GM12878 (cell line): ENCODE measurements around the gene PLXNA4. TPM values are rescaled to one million over a fixed set of nuclear protein-coding genes. Genes with fewer than 3 reads are reported as not detected.

ENCODE experiments used
- ATAC-seq: fragments of 200-7000 bp; cut with Tn5 transposase; 3 replicates; pipeline ENCODE4 v1.9.1; 2020; ENCODE audit warnings: mild to moderate bottlenecking, moderate library complexity
- BruUV-seq: library from RNA; stranded (reverse); fragments of 400-500 nt; replicated peaks from 2 replicates; lab custom pipeline; 2021; lab: Mats Ljungman, UMichigan
- CTCF ChIA-PET: fragments of 300-600 bp; sonication (Branson Sonifier 250); formaldehyde crosslinking; extraction: SDS; loops from one replicate; lab custom pipeline; 2021; ENCODE audit warnings: inconsistent platforms; lab: Yijun Ruan, JAX
- POLR2A ChIA-PET: fragments of 350-600 bp; formaldehyde crosslinking; extraction: SDS; loops from one replicate; lab custom pipeline; 2021; ENCODE audit warnings: inconsistent platforms; lab: Charles Lee
- RAD21 ChIA-PET: fragments of 300-600 bp; sonication (Branson Sonifier 250); formaldehyde crosslinking; loops from one replicate; lab custom pipeline; 2023; ENCODE audit warnings: antibody characterized with exemption; ENCODE audit not compliant: unreplicated experiment; lab: Charles Lee
- SMC1A ChIA-PET: fragments of 300-600 bp; sonication (Branson Sonifier 250); formaldehyde crosslinking; loops from one replicate; lab custom pipeline; 2023; ENCODE audit not compliant: unreplicated experiment, uncharacterized antibody; lab: Charles Lee
- DNase-seq: peaks from one replicate; pipeline ENCODE4 v3.0.0-alpha.2; 2011; ENCODE audit warnings: low read depth, low spot score
- FAIRE-seq: peaks from 3 replicates; lab custom pipeline; 2011; peaks lifted over from hg19 to GRCh38; lab: Jason Lieb, UNC
- H2AFZ ChIP-seq: 2 replicates; pipeline ENCODE4 v1.6.0; 2011; ENCODE audit warnings: low read depth, low read length, control low read depth; ENCODE audit not compliant: control insufficient read depth
- H3K27ac ChIP-seq: 2 replicates; pipeline ENCODE4 v1.5.1; 2011; ENCODE audit warnings: control low read depth; ENCODE audit not compliant: control insufficient read depth, insufficient read depth
- H3K27me3 ChIP-seq, 2 experiments: replicated peaks in 1 of 2; 2 replicates each; pipeline versions ENCODE4 v1.6.0 to v1.6.1; 2011; ENCODE audit warnings: low read length in 1 of 2; ENCODE audit not compliant: control insufficient read depth in 2 of 2, insufficient read depth in 2 of 2
- H3K36me3 ChIP-seq, 2 experiments: 2 replicates each; pipeline ENCODE4 v1.5.1; 2011; ENCODE audit warnings: low read length in 1 of 2; ENCODE audit not compliant: control insufficient read depth in 2 of 2, insufficient read depth in 2 of 2
- H3K4me1 ChIP-seq: 2 replicates; pipeline ENCODE4 v1.6.1; 2011; ENCODE audit warnings: mild to moderate bottlenecking, low read length, moderate library complexity, mixed read lengths; ENCODE audit not compliant: control insufficient read depth, insufficient read depth
- H3K4me2 ChIP-seq: 2 replicates; pipeline ENCODE4 v1.6.0; 2011; ENCODE audit warnings: control low read depth; ENCODE audit not compliant: control insufficient read depth, insufficient read depth
- H3K4me3 ChIP-seq: fragments of 200-600 bp; sonication (generic); 2 replicates; pipeline ENCODE4 v1.5.1; 2016
- H3K79me2 ChIP-seq: 2 replicates; pipeline ENCODE4 v1.6.0; 2011; ENCODE audit warnings: low read length; ENCODE audit not compliant: control insufficient read depth, insufficient read depth
- H3K9ac ChIP-seq: 2 replicates; pipeline ENCODE4 v1.8.0; 2011; ENCODE audit warnings: low read length, control low read depth, mixed read lengths; ENCODE audit not compliant: control insufficient read depth, insufficient read depth
- H3K9me3 ChIP-seq: replicated peaks from 3 replicates; pipeline ENCODE4 v1.5.1; 2011; ENCODE audit warnings: mild to moderate bottlenecking, low read length; ENCODE audit not compliant: control insufficient read depth, insufficient read depth
- H4K20me1 ChIP-seq: 2 replicates; pipeline ENCODE4 v1.6.0; 2011; ENCODE audit not compliant: control insufficient read depth, insufficient read depth
- ATF2 ChIP-seq: IDR thresholded peaks from 2 replicates; pipeline ENCODE4 v1.6.1; 2012; ENCODE audit warnings: low read length, inconsistent platforms
- BCL3 ChIP-seq: IDR thresholded peaks from 2 replicates; pipeline ENCODE4 v1.6.1; 2011; ENCODE audit warnings: borderline replicate concordance, low read depth, mild to moderate bottlenecking, moderate library complexity, low read length; ENCODE audit not compliant: insufficient read depth, poor library complexity, severe bottlenecking
- BHLHE40 ChIP-seq, 2 experiments: fragments of 450-650 bp in 1 of 2; IDR thresholded peaks; 2 replicates each; pipeline ENCODE4 v1.6.1; 2011 to 2017; ENCODE audit warnings: low read depth in 2 of 2, borderline replicate concordance in 1 of 2, improper control_type of control experiment in 1 of 2, low read length in 1 of 2, mild to moderate bottlenecking in 1 of 2
- BMI1 ChIP-seq: fragments of 450-650 bp; IDR thresholded peaks from 2 replicates; pipeline ENCODE4 v1.6.1; 2016; ENCODE audit warnings: mild to moderate bottlenecking, moderate library complexity, borderline replicate concordance
- ELK1 ChIP-seq: IDR thresholded peaks from 2 replicates; pipeline ENCODE4 v1.6.1; 2012; ENCODE audit warnings: low read depth, low read length, improper control_type of control experiment
- ETV6 ChIP-seq, 2 experiments: fragments of 450-650 bp in 1 of 2; IDR thresholded peaks in 1 of 2; conservative IDR thresholded peaks in 1 of 2; 2 replicates each; pipeline ENCODE4 v1.6.1; 2014; ENCODE audit warnings: antibody characterized with exemption in 1 of 2, borderline replicate concordance in 1 of 2, low read depth in 1 of 2, mild to moderate bottlenecking in 1 of 2, moderate library complexity in 1 of 2
- HDGF ChIP-seq: fragments of 450-650 bp; IDR thresholded peaks from 2 replicates; pipeline ENCODE4 v1.6.1; 2016; ENCODE audit warnings: antibody characterized with exemption
- MTA3 ChIP-seq: IDR thresholded peaks from 2 replicates; pipeline ENCODE4 v1.6.1; 2012; ENCODE audit warnings: low read length, inconsistent platforms, borderline replicate concordance
- NFXL1 ChIP-seq: fragments of 450-650 bp; IDR thresholded peaks from 2 replicates; pipeline ENCODE4 v1.6.1; 2017; ENCODE audit warnings: antibody characterized with exemption, mild to moderate bottlenecking, borderline replicate concordance
- NKRF ChIP-seq: fragments of 450-650 bp; conservative IDR thresholded peaks from 2 replicates; pipeline ENCODE4 v1.6.1; 2017; ENCODE audit warnings: mild to moderate bottlenecking, moderate library complexity
- NR2C2 ChIP-seq: IDR thresholded peaks from 2 replicates; pipeline ENCODE4 v1.6.1; 2011; ENCODE audit warnings: borderline replicate concordance, low read depth; ENCODE audit not compliant: control insufficient read depth, insufficient read length
- SIX5 ChIP-seq: IDR thresholded peaks from 2 replicates; pipeline ENCODE4 v1.6.1; 2011; ENCODE audit warnings: mild to moderate bottlenecking, low read depth, low read length, moderate library complexity; ENCODE audit not compliant: severe bottlenecking
- SP1 ChIP-seq: IDR thresholded peaks from one replicate; pipeline ENCODE4 v1.6.1; 2011; ENCODE audit warnings: low read depth, low read length
- SREBF1 ChIP-seq: IDR thresholded peaks from 2 replicates; pipeline ENCODE4 v1.6.1; 2012; ENCODE audit warnings: mild to moderate bottlenecking, low read length
- SUPT20H ChIP-seq: IDR thresholded peaks from 2 replicates; pipeline ENCODE4 v1.6.1; 2011; ENCODE audit warnings: low read depth, mild to moderate bottlenecking, low read length, moderate library complexity, borderline replicate concordance; ENCODE audit not compliant: control insufficient read depth
- YBX1 ChIP-seq: fragments of 450-650 bp; IDR thresholded peaks from 2 replicates; pipeline ENCODE4 v1.6.1; 2016; ENCODE audit warnings: antibody characterized with exemption
- ZNF384 ChIP-seq: IDR thresholded peaks from 2 replicates; pipeline ENCODE4 v1.6.1; 2012; ENCODE audit warnings: low read depth, mild to moderate bottlenecking, low read length, improper control_type of control experiment, borderline replicate concordance
- WGBS: methylation state at CpG from one replicate; pipeline ENCODE4 v1.1.6; 2016; ENCODE audit warnings: low lambda C conversion rate; ENCODE audit not compliant: insufficient replicate concordance, insufficient coverage; ENCODE audit errors: missing lambda C conversion rate; 5-methylcytosine and 5-hydroxymethylcytosine counted together
- in situ Hi-C: fragments of 300-500 bp; cut with MboI; formaldehyde crosslinking; loops from 9 replicates; pipeline ENCODE4 v1.14.3; 2018; ENCODE audit warnings: mixed read lengths
- intact Hi-C: fragments of 100-400 bp; cut with micrococcal nuclease; formaldehyde crosslinking; loops from one replicate; pipeline ENCODE4 v1.14.2; 2022; ENCODE audit not compliant: unreplicated experiment
- polyA plus RNA-seq, 11 experiments: library from polyadenylated mRNA; depleted of rRNA in 4 of 11; unstranded in 6 of 11; stranded (reverse) in 5 of 11; fragments of >200 nt; fragmentation: Nextera tagmentation in 4 of 11; fragmentation: Illumina TruSeq in 1 of 11; extraction: Ambion mirVana in 4 of 11; extraction: Trizol in 1 of 11; gene quantifications; 1 replicate in 1 of 11; 2 replicates in 10 of 11; pipeline versions ENCODE4 v1.2.1 to v1.2.3, GENCODE V29; 2011 to 2016; ENCODE audit warnings: inconsistent platforms in 2 of 11, missing spikeins in 2 of 11, low read depth in 1 of 11
- total RNA-seq, 4 experiments: library from RNA; depleted of rRNA in 3 of 4; stranded (reverse); fragments of >200 nt in 3 of 4; fragmentation: Illumina TruSeq in 1 of 4; extraction: Trizol in 1 of 4; gene quantifications; 2 replicates each; pipeline versions ENCODE4 v1.2.1 to v1.2.3, GENCODE V29; 2013 to 2021

The PLXNA4 gene
- total and polyA plus RNA-seq, 10 of the 15 experiments (the other 5 are each of a cell fraction or from before 2014, with no cell fraction given), result 0.03 TPM; not detected in 9

- no TSS peak for BruUV-seq
- H3K9ac ChIP-seq, result no peak overlapping the region
- no peaks in the 10 kb centered on the region for H3K36me3 ChIP-seq
- no peak overlapping the region for H3K27ac ChIP-seq
- 0% methylated on average over 3 of the region's 3 CpGs for WGBS
- no peak for TF ChIP-seq ZNF384
- no peak for TF ChIP-seq ATF2
- no peak for TF ChIP-seq BCL3
- no peak for TF ChIP-seq NKRF
- no peak for TF ChIP-seq SP1
- no peak for TF ChIP-seq YBX1
- TF ChIP-seq SREBF1, result no peak
- TF ChIP-seq SUPT20H, result no peak
- TF ChIP-seq BHLHE40 (IDR thresholded peaks at IDR 0.05; ENCODE audit: borderline replicate concordance in 1 of 2, low read depth in 2 of 2, low read length in 1 of 2), result no peak
- no peak for TF ChIP-seq NFXL1
- TF ChIP-seq SIX5, result no peak
- TF ChIP-seq ETV6 (conservative IDR thresholded peaks at IDR 0.05 in 1 of 2, IDR thresholded peaks at IDR 0.05 in 1 of 2; ENCODE audit: borderline replicate concordance in 1 of 2, low read depth in 1 of 2), result no peak
- no peak for TF ChIP-seq NR2C2
- no peak for TF ChIP-seq ELK1
- TF ChIP-seq BMI1, result no peak
- TF ChIP-seq MTA3, result no peak
- no peak for TF ChIP-seq HDGF
- TF ChIP-seq, all 136 proteins: peak for 0
- Histone ChIP-seq H3K9me3 (no peaks in the 10 kb centered on the region), H3K4me2 (no peak overlapping the region), H3K79me2 (no peaks in the 10 kb centered on the region), H3K27me3 (peaks cover 0 to 3% of the 10 kb centered on the region in 2 experiments; a peak in 3 of 4 replicates), H2AFZ (no peak overlapping the region), H3K4me3 (no peak overlapping the region), H4K20me1 (no peaks in the 10 kb centered on the region), H3K4me1 (no peaks in the 10 kb centered on the region)
- FAIRE-seq (no peak), DNase-seq (no peak), ATAC-seq (no peak)
- RAD21 ChIA-PET, result no interaction called here
- in situ Hi-C loops, result no loop called here
- POLR2A ChIA-PET, result no interaction called here
- SMC1A ChIA-PET, result no interaction called here
- intact Hi-C loops, result no loop called here
- CTCF ChIA-PET, result no interaction called here
Measured at GRCh38 chr7:132110692-132111091, 465.6 kb downstream of the PLXNA4 start.
